K562 (cell line): ENCODE measurements around the gene SMIM10L2A.

ENCODE experiments used
- E2F1 ChIP-seq: sonication (generic); formaldehyde crosslinking; IDR thresholded peaks from 2 replicates; pipeline ENCODE4 v1.8.1; 2023; ENCODE audit warnings: mild to moderate bottlenecking, missing genetic modification reagents, moderate library complexity
- RAD21 ChIP-seq, 2 experiments: fragments of 250-450 bp in 1 of 2; fragments of 450-650 bp in 1 of 2; sonication (Bioruptor Pico) in 1 of 2; formaldehyde crosslinking in 1 of 2; IDR thresholded peaks in 1 of 2; conservative IDR thresholded peaks in 1 of 2; 2 replicates each; pipeline versions ENCODE4 v1.4.0 to v1.8.0; 2020 to 2022; ENCODE audit warnings: mild to moderate bottlenecking in 2 of 2, moderate library complexity in 1 of 2
- RBM22 ChIP-seq: fragments of 200-400 bp; formaldehyde crosslinking; IDR thresholded peaks from 2 replicates; pipeline ENCODE4 v1.6.1; 2018; ENCODE audit warnings: low read length, low read depth; ENCODE audit not compliant: poor library complexity, severe bottlenecking
- TF ChIP-seq, protein P1 (sequence below), 3 experiments: IDR thresholded peaks in 2 of 3; conservative IDR thresholded peaks in 1 of 3; 2 replicates each; pipeline ENCODE4 v1.5.1; 2011 to 2012; ENCODE audit warnings: low read length in 3 of 3, mild to moderate bottlenecking in 3 of 3, control low read depth in 2 of 3, improper control_type of control experiment in 1 of 3, inconsistent platforms in 1 of 3, low read depth in 1 of 3, mixed read lengths in 1 of 3, moderate library complexity in 1 of 3; ENCODE audit not compliant: insufficient read depth in 2 of 3

GRCh38 chrX:135391734-135392133 lies 30.0 kb upstream of the SMIM10L2A start:
- TF ChIP-seq RAD21 (CRISPR knock-in tag; conservative IDR thresholded peaks at IDR 0.05 in 1 of 2, IDR thresholded peaks at IDR 0.05 in 1 of 2) (no peak), E2F1 (CRISPR knock-in tag) (no peak), RBM22 (no peak)
- TF ChIP-seq, protein P1, sequence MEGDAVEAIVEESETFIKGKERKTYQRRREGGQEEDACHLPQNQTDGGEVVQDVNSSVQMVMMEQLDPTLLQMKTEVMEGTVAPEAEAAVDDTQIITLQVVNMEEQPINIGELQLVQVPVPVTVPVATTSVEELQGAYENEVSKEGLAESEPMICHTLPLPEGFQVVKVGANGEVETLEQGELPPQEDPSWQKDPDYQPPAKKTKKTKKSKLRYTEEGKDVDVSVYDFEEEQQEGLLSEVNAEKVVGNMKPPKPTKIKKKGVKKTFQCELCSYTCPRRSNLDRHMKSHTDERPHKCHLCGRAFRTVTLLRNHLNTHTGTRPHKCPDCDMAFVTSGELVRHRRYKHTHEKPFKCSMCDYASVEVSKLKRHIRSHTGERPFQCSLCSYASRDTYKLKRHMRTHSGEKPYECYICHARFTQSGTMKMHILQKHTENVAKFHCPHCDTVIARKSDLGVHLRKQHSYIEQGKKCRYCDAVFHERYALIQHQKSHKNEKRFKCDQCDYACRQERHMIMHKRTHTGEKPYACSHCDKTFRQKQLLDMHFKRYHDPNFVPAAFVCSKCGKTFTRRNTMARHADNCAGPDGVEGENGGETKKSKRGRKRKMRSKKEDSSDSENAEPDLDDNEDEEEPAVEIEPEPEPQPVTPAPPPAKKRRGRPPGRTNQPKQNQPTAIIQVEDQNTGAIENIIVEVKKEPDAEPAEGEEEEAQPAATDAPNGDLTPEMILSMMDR (IDR thresholded peaks at IDR 0.05 in 2 of 3, conservative IDR thresholded peaks at IDR 0.05 in 1 of 3; ENCODE audit: insufficient read depth in 2 of 3, low read depth in 1 of 3, low read length in 3 of 3): no peak
